ENCODE results near the gene SLC39A12.

- no peak for TF ChIP-seq CTCF (IDR thresholded peaks at IDR 0.05)
- no peak for TF ChIP-seq POLR2A (IDR thresholded peaks at IDR 0.05)
Observed at GRCh38 chr10:17963431-17963830, 11.7 kb downstream of the SLC39A12 start.
